Endothelial cell of umbilical vein (primary cell): ENCODE data around the gene TMPRSS6. TPM values are rescaled to one million over a fixed set of nuclear protein-coding genes. Genes with fewer than 3 reads are reported as not detected.

ENCODE experiments used
- BruUV-seq: library from RNA; stranded (reverse); fragments of 400-500 nt; replicated peaks from 2 replicates; lab custom pipeline; 2021; lab: Mats Ljungman, UMichigan
- CTCF ChIA-PET: fragments of 300-600, 350-600 bp; sonication (Branson Sonifier 250); formaldehyde crosslinking; loops from one replicate; lab custom pipeline; 2021; ENCODE audit warnings: antibody characterized with exemption, inconsistent platforms; lab: Charles Lee
- POLR2A ChIA-PET: fragments of 300-600, 350-600 bp; sonication (Branson Sonifier 250); formaldehyde crosslinking; loops from one replicate; lab custom pipeline; 2021; ENCODE audit warnings: antibody characterized with exemption, inconsistent platforms; lab: Charles Lee
- DNase-seq: peaks from one replicate; pipeline ENCODE4 v3.0.0-alpha.2; 2011; ENCODE audit warnings: low read depth, low spot score
- FAIRE-seq: peaks from 2 replicates; lab custom pipeline; 2011; peaks lifted over from hg19 to GRCh38; lab: Jason Lieb, UNC
- H2AFZ ChIP-seq: 2 replicates; pipeline ENCODE4 v1.6.0; 2012; ENCODE audit warnings: low read depth, low read length, control low read depth, inconsistent platforms
- H3K27ac ChIP-seq: 2 replicates; pipeline ENCODE4 v1.5.1; 2011; ENCODE audit warnings: low read depth, mild to moderate bottlenecking, control low read depth, low read length, moderate library complexity; ENCODE audit not compliant: insufficient read depth
- H3K27me3 ChIP-seq, 2 experiments: 2 replicates each; pipeline versions ENCODE4 v1.6.0 to v1.6.1; 2011; ENCODE audit warnings: low read length in 2 of 2, mixed read lengths in 1 of 2; ENCODE audit not compliant: control insufficient read depth in 2 of 2, insufficient read depth in 2 of 2
- H3K36me3 ChIP-seq, 2 experiments: 2 replicates in 1 of 2; 3 replicates in 1 of 2; pipeline ENCODE4 v1.5.1; 2011; ENCODE audit warnings: low read length in 2 of 2, mild to moderate bottlenecking in 1 of 2, moderate library complexity in 1 of 2; ENCODE audit not compliant: control insufficient read depth in 2 of 2, insufficient read depth in 2 of 2; ENCODE audit errors: extremely low read depth in 1 of 2
- H3K4me1 ChIP-seq: 3 replicates; pipeline ENCODE4 v1.5.1; 2011; ENCODE audit warnings: mild to moderate bottlenecking, low read length; ENCODE audit not compliant: control insufficient read depth, insufficient read depth; ENCODE audit errors: extremely low read depth
- H3K4me2 ChIP-seq: 2 replicates; pipeline ENCODE4 v1.6.1; 2011; ENCODE audit warnings: low read length, control low read depth, mixed read lengths; ENCODE audit not compliant: insufficient read depth
- H3K4me3 ChIP-seq, 3 experiments: fragments of 200-600 bp in 1 of 3; sonication (generic), shearing (Covaris generic) in 1 of 3; replicated peaks in 1 of 3; 2 replicates each; pipeline ENCODE4 v1.5.1; 2011 to 2016; ENCODE audit warnings: control low read depth in 3 of 3, low read length in 3 of 3, mild to moderate bottlenecking in 2 of 3, inconsistent platforms in 1 of 3, low read depth in 1 of 3, moderate library complexity in 1 of 3; ENCODE audit not compliant: insufficient read depth in 1 of 3
- H3K79me2 ChIP-seq: 2 replicates; pipeline ENCODE4 v1.6.0; 2012; ENCODE audit warnings: low read length, inconsistent platforms; ENCODE audit not compliant: control insufficient read depth, insufficient read depth
- H3K9ac ChIP-seq: replicated peaks from 2 replicates; pipeline ENCODE3; 2011; ENCODE audit warnings: low read length, control low read depth; ENCODE audit not compliant: insufficient read depth; ENCODE audit errors: extremely low read depth
- H3K9me1 ChIP-seq: replicated peaks from 3 replicates; pipeline ENCODE4 v1.6.0; 2011; ENCODE audit warnings: mild to moderate bottlenecking, low read length; ENCODE audit not compliant: control insufficient read depth, insufficient read depth; ENCODE audit errors: extremely low read depth
- H3K9me3 ChIP-seq: replicated peaks from 2 replicates; pipeline ENCODE4 v1.5.1; 2012; ENCODE audit warnings: low read length, inconsistent platforms; ENCODE audit not compliant: control insufficient read depth, insufficient read depth
- H4K20me1 ChIP-seq: replicated peaks from 2 replicates; pipeline ENCODE3; 2011; ENCODE audit warnings: mild to moderate bottlenecking, low read length; ENCODE audit not compliant: control insufficient read depth, insufficient read depth; ENCODE audit errors: extremely low read depth
- EZH2 ChIP-seq: IDR thresholded peaks from 2 replicates; pipeline ENCODE4 v1.6.1; 2012; ENCODE audit warnings: borderline replicate concordance, low read depth, mild to moderate bottlenecking, moderate library complexity, low read length, inconsistent platforms; ENCODE audit not compliant: severe bottlenecking
- FOS ChIP-seq: IDR thresholded peaks from 2 replicates; pipeline ENCODE4 v1.6.1; 2011; ENCODE audit warnings: mild to moderate bottlenecking, low read length, moderate library complexity, borderline replicate concordance; ENCODE audit not compliant: insufficient read depth
- GATA2 ChIP-seq: IDR thresholded peaks from 2 replicates; pipeline ENCODE4 v1.7.0; 2011; ENCODE audit warnings: low read depth, mild to moderate bottlenecking, moderate library complexity, mixed read lengths, low read length; ENCODE audit not compliant: insufficient read length, insufficient read depth
- JUN ChIP-seq: IDR thresholded peaks from 2 replicates; pipeline ENCODE4 v1.6.1; 2011; ENCODE audit warnings: borderline replicate concordance, low read depth; ENCODE audit not compliant: insufficient read length, insufficient read depth
- MYC ChIP-seq: IDR thresholded peaks from one replicate; pipeline ENCODE4 v1.6.1; 2011; ENCODE audit warnings: mild to moderate bottlenecking, low read depth, low read length
- POLR2A ChIP-seq: IDR thresholded peaks from 2 replicates; pipeline ENCODE4 v1.6.1; 2012; ENCODE audit warnings: low read depth, mild to moderate bottlenecking, control low read depth, low read length
- POLR2AphosphoS5 ChIP-seq: IDR thresholded peaks from 2 replicates; pipeline ENCODE4 v1.6.1; 2012; ENCODE audit warnings: low read depth, mild to moderate bottlenecking, control low read depth, low read length, moderate library complexity; ENCODE audit not compliant: insufficient read depth
- dilution Hi-C: fragments of 300-500 bp; cut with MboI; formaldehyde crosslinking; loops from one replicate; pipeline ENCODE4 v1.15.0; 2019; ENCODE audit warnings: low sequenced_read_pairs; ENCODE audit not compliant: extremely low pct_ligation_motif_present
- intact Hi-C: fragments of 100-400 bp; cut with micrococcal nuclease; formaldehyde crosslinking; loops from one replicate; pipeline ENCODE4 v1.10.0; 2022
- polyA plus RNA-seq, 4 experiments: library from polyadenylated mRNA; depleted of rRNA in 3 of 4; stranded (reverse) in 3 of 4; unstranded in 1 of 4; fragments of >200 nt; gene quantifications; 2 replicates each; pipeline versions ENCODE4 v1.2.1 to v1.2.3, GENCODE V29; 2011 to 2012; ENCODE audit warnings: missing spikeins in 1 of 4
- total RNA-seq: library from RNA; stranded (reverse); gene quantifications from 2 replicates; pipeline ENCODE4 v1.2.3, GENCODE V29; 2021
- TF ChIP-seq, protein P1 (sequence below), 2 donors: IDR thresholded peaks; 1 replicate in 1 of 2; 2 replicates in 1 of 2; pipeline ENCODE4 v1.5.1; 2011; ENCODE audit warnings: low read length in 2 of 2, mild to moderate bottlenecking in 2 of 2, moderate library complexity in 2 of 2, control low read depth in 1 of 2, inconsistent platforms in 1 of 2, low read depth in 1 of 2; ENCODE audit not compliant: insufficient read depth in 1 of 2; ENCODE audit errors: extremely low read depth in 1 of 2
- TF ChIP-seq, protein P2 (sequence below): IDR thresholded peaks from 2 replicates; pipeline ENCODE4 v1.6.1; 2011; ENCODE audit not compliant: insufficient read depth, insufficient read length

TMPRSS6 gene
- total and polyA plus RNA-seq, 2 donors (not counting 3 experiments of a cell fraction or from before 2014, with no cell fraction given) = not detected

GRCh38 chr22:37039466-37039865 is 70.0 kb downstream of the TMPRSS6 start:
- Histone ChIP-seq H3K36me3 (no peaks in the 10 kb centered on the region), H3K9ac (no peak overlapping the region), H3K9me1 (no peaks in the 10 kb centered on the region), H3K9me3 (no peaks in the 10 kb centered on the region), H3K4me1 (peaks cover 16% of the 10 kb centered on the region), H4K20me1 (no peaks in the 10 kb centered on the region), H3K27ac (no peak overlapping the region), H3K4me2 (no peak overlapping the region), H3K4me3 (no peak overlapping the region), H3K79me2 (no peaks in the 10 kb centered on the region), H3K27me3 (no peaks in the 10 kb centered on the region), H2AFZ (no peak overlapping the region)
- dilution Hi-C loops = no loop called here
- intact Hi-C loops = no loop called here
- DNase-seq (no peak), FAIRE-seq (no peak)
- CTCF ChIA-PET = interaction anchor here (1.8 to 6.8 kb wide), 2 partner anchors 14 to 19 kb away, joined by 4 to 33 read pairs; partner anchors contain the start of genes MPST and TST
- TF ChIP-seq JUN = no peak
- no peak for TF ChIP-seq POLR2A
- TF ChIP-seq, protein P1, sequence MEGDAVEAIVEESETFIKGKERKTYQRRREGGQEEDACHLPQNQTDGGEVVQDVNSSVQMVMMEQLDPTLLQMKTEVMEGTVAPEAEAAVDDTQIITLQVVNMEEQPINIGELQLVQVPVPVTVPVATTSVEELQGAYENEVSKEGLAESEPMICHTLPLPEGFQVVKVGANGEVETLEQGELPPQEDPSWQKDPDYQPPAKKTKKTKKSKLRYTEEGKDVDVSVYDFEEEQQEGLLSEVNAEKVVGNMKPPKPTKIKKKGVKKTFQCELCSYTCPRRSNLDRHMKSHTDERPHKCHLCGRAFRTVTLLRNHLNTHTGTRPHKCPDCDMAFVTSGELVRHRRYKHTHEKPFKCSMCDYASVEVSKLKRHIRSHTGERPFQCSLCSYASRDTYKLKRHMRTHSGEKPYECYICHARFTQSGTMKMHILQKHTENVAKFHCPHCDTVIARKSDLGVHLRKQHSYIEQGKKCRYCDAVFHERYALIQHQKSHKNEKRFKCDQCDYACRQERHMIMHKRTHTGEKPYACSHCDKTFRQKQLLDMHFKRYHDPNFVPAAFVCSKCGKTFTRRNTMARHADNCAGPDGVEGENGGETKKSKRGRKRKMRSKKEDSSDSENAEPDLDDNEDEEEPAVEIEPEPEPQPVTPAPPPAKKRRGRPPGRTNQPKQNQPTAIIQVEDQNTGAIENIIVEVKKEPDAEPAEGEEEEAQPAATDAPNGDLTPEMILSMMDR (IDR thresholded peaks at IDR 0.05; ENCODE audit: extremely low read depth in 1 of 2, insufficient read depth in 1 of 2, low read depth in 1 of 2, low read length in 2 of 2) = no peak
- TF ChIP-seq, protein P2, sequence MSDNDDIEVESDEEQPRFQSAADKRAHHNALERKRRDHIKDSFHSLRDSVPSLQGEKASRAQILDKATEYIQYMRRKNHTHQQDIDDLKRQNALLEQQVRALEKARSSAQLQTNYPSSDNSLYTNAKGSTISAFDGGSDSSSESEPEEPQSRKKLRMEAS = no peak
- TF ChIP-seq POLR2AphosphoS5 = no peak
- TF ChIP-seq EZH2 = no peak
- TF ChIP-seq GATA2 = no peak
- TF ChIP-seq FOS = no peak
- no peak for TF ChIP-seq MYC
- BruUV-seq = no TSS peak
- POLR2A ChIA-PET = no interaction called here
